ENCODE measurements around the gene TM7SF2. TPM values are rescaled to one million over a fixed set of nuclear protein-coding genes. Genes with fewer than 3 reads are reported as not detected.

Gene TM7SF2
- total and polyA plus RNA-seq, 2 of the 13 experiments (the other 11 are each of a cell fraction or from before 2014, with no cell fraction given): 56.0 to 66.9 TPM

- TF ChIP-seq MLXIP (CRISPR knock-in tag; IDR thresholded peaks at IDR 0.05; ENCODE audit: borderline replicate concordance) (no peak), ZFP1 (CRISPR knock-in tag; IDR thresholded peaks at IDR 0.05) (peak; percentile 67; the same call in 1 of the 2 replicates), ZNF691 (CRISPR knock-in tag; IDR thresholded peaks at IDR 0.05; ENCODE audit: borderline replicate concordance, low read depth) (peak; percentile 80; the same call in 1 of the 2 replicates), ZNF564 (CRISPR knock-in tag; IDR thresholded peaks at IDR 0.05) (0 out of 2 replicates have a peak, but pooled peaks have one; percentile 41), FOXO4 (CRISPR knock-in tag; conservative IDR thresholded peaks at IDR 0.05) (0 out of 2 replicates have a peak, but pooled peaks have one; percentile 19), ZNF501 (CRISPR knock-in tag; IDR thresholded peaks at IDR 0.05) (peak; percentile 81), ZNF205 (CRISPR knock-in tag; IDR thresholded peaks at IDR 0.05) (no peak; the same call in 1 of the 2 replicates), HOXA3 (CRISPR knock-in tag; IDR thresholded peaks at IDR 0.05) (peak; percentile 99), KAT8 (CRISPR knock-in tag; IDR thresholded peaks at IDR 0.05) (peak; percentile 97), MZF1 (CRISPR knock-in tag; IDR thresholded peaks at IDR 0.05; ENCODE audit: borderline replicate concordance) (no peak), ZNF256 (CRISPR knock-in tag; conservative IDR thresholded peaks at IDR 0.05) (no peak), BRF2 (CRISPR knock-in tag; IDR thresholded peaks at IDR 0.05) (no peak), ZNF331 (CRISPR knock-in tag; IDR thresholded peaks at IDR 0.05) (peak; percentile 53), ZKSCAN8 (CRISPR knock-in tag; IDR thresholded peaks at IDR 0.05; ENCODE audit: borderline replicate concordance) (no peak), ELK4 (CRISPR knock-in tag; IDR thresholded peaks at IDR 0.05; ENCODE audit: borderline replicate concordance) (no peak), ZNF12 (CRISPR knock-in tag; IDR thresholded peaks at IDR 0.05) (0 out of 2 replicates have a peak, but pooled peaks have one; percentile 23), CAMTA2 (CRISPR knock-in tag; IDR thresholded peaks at IDR 0.05; ENCODE audit: borderline replicate concordance) (peak; percentile 30; the same call in 1 of the 2 replicates), ZBTB39 (CRISPR knock-in tag; IDR thresholded peaks at IDR 0.05) (no peak)
Measured at GRCh38 chr11:65121865-65122696, 10.4 kb downstream of the TM7SF2 start, which contains the start of the genes FAU and MRPL49 (continued).

All from HepG2 (cell line).